IMR-90 (cell line): ENCODE results near the gene CPSF7.
"Not testable (repeated sequence)": the region's sequence is repeated elsewhere in the genome, so short reads cannot be mapped to it uniquely, and the experiment has no call there.

ENCODE experiments used
- MAFK ChIP-seq: IDR thresholded peaks from 2 replicates; pipeline ENCODE4 v1.6.1; 2012; ENCODE audit warnings: low read depth, low read length, improper control_type of control experiment
- MAZ ChIP-seq: IDR thresholded peaks from 2 replicates; pipeline ENCODE4 v1.6.1; 2012; ENCODE audit warnings: low read depth, mild to moderate bottlenecking, low read length, improper control_type of control experiment, moderate library complexity, borderline replicate concordance
- MXI1 ChIP-seq: IDR thresholded peaks from 2 replicates; pipeline ENCODE4 v1.6.1; 2012; ENCODE audit warnings: low read depth, mild to moderate bottlenecking, low read length, moderate library complexity, borderline replicate concordance
- RCOR1 ChIP-seq: IDR thresholded peaks from 2 replicates; pipeline ENCODE4 v1.6.1; 2012; ENCODE audit warnings: mild to moderate bottlenecking, low read length, improper control_type of control experiment; ENCODE audit not compliant: insufficient replicate concordance
- RFX5 ChIP-seq: IDR thresholded peaks from 2 replicates; pipeline ENCODE4 v1.8.0; 2012; ENCODE audit warnings: low read depth, mild to moderate bottlenecking, low read length, moderate library complexity
- SMC3 ChIP-seq: fragments of 150-350 bp; IDR thresholded peaks from 2 replicates; pipeline ENCODE4 v1.6.1; 2016; ENCODE audit warnings: low read depth, mild to moderate bottlenecking, antibody characterized with exemption, low read length, moderate library complexity
- TF ChIP-seq, protein P1 (sequence below): fragments of 150-350 bp; IDR thresholded peaks from 2 replicates; pipeline ENCODE4 v1.6.1; 2016; ENCODE audit warnings: low read depth, mild to moderate bottlenecking, low read length, moderate library complexity, borderline replicate concordance
- TF ChIP-seq, protein P2 (sequence below): conservative IDR thresholded peaks from 2 replicates; pipeline ENCODE4 v1.5.1; 2012; ENCODE audit warnings: mild to moderate bottlenecking, low read depth, low read length, improper control_type of control experiment

DNA sequence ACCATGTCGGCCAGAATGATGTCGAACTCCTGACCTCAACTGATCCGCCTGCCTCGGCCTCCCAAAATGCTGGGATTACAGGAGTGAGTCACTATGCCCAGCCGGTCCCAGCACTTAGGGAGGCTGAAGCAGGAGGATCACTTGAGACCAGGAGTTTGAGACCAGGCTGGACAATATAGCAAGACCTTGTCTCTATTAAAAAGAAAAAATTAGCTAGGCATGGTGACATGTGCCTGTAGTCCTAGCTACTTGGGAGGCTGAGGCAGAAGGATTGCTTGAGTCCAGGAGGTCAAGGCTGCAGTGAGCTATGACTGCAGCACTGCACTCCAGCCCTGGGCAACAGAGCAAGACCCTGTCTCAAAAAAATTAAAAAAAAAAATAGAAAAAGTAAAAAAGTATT, 45.9 kb downstream of the CPSF7 start:
- TF ChIP-seq, protein P1, sequence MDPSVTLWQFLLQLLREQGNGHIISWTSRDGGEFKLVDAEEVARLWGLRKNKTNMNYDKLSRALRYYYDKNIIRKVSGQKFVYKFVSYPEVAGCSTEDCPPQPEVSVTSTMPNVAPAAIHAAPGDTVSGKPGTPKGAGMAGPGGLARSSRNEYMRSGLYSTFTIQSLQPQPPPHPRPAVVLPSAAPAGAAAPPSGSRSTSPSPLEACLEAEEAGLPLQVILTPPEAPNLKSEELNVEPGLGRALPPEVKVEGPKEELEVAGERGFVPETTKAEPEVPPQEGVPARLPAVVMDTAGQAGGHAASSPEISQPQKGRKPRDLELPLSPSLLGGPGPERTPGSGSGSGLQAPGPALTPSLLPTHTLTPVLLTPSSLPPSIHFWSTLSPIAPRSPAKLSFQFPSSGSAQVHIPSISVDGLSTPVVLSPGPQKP, result not testable (repeated sequence)
- TF ChIP-seq, protein P2, sequence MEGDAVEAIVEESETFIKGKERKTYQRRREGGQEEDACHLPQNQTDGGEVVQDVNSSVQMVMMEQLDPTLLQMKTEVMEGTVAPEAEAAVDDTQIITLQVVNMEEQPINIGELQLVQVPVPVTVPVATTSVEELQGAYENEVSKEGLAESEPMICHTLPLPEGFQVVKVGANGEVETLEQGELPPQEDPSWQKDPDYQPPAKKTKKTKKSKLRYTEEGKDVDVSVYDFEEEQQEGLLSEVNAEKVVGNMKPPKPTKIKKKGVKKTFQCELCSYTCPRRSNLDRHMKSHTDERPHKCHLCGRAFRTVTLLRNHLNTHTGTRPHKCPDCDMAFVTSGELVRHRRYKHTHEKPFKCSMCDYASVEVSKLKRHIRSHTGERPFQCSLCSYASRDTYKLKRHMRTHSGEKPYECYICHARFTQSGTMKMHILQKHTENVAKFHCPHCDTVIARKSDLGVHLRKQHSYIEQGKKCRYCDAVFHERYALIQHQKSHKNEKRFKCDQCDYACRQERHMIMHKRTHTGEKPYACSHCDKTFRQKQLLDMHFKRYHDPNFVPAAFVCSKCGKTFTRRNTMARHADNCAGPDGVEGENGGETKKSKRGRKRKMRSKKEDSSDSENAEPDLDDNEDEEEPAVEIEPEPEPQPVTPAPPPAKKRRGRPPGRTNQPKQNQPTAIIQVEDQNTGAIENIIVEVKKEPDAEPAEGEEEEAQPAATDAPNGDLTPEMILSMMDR, result not testable (repeated sequence)
- TF ChIP-seq MXI1, MAZ, RCOR1, RFX5, MAFK, SMC3: not testable (repeated sequence)
